ENCODE measurements around the gene TBC1D16.
"Not testable (repeated sequence)": the region's sequence is repeated elsewhere in the genome, so short reads cannot be mapped to it uniquely, and the experiment has no call there.

Gene TBC1D16

DNA sequence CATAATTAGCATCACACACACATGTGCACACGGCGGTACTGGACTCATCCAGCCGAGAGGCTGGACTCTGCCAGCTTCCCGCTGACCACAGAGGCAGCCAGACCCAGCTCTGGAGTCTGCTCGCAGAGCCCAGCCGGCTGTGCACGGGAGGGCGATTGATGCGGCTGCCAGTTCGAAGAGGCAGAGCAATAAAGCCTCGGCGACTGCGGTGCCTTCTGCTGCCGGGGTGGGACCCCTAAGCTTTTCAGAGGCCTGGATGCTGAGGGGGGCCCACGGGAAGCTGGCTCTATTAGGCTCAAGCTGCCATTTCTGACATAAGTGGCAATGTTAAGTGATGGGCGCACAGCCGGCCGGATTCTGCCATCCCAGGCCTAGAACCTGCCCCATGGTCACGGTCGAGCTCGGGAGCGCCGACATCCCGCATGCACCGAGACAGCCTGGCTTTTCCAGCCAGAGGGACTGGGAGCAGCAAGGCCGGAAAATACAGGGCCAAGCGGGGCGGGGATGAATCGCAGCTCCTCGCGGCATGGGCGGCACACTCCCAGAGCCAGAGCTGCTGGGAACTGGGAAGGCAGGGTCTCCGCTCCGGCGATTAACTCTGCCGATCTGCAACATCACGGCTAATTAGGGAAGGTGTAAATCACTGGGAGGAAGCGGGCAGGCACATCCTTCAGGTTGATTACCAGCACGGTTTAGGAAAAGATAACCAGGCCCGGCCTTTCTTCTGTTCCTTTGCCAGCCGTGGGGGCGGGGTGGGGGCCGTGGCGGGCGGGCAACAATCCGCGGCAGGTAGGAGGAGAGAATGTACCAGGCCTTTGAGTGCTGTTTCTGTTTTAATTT is 57.7 kb downstream of the TBC1D16 start:
- TF ChIP-seq POLR2A (IDR thresholded peaks at IDR 0.05; ENCODE audit: low read depth, low read length) = no peak
- FAIRE-seq (no peak), DNase-seq (ENCODE audit: insufficient read length, low spot score) (no peak)

GRCh38 chr17:79977161-79977631 is 58.5 kb downstream of the TBC1D16 start:
- no peak for TF ChIP-seq POLR2A (IDR thresholded peaks at IDR 0.05; ENCODE audit: low read depth, low read length)
- FAIRE-seq (no peak), DNase-seq (ENCODE audit: insufficient read length, low spot score) (no peak)

DNA sequence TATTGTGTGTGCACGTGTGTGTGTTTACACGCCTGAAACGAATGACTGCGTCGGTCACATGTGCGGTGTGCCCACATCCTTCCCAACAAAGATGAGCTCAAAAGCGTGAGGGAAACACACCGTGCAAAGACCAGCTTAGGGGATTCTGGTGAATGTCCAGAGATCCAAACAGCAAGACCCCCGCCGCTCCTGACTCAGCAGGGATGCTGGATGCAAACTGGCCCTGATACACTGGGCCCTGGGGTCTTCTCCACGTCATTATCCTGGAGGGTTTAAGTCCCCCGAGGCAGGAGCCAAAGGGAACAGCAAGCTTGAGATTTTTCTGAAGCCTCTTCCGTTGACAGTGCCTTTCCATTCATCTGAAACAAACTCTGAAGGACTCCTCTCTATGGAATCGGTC is 59.2 kb downstream of the TBC1D16 start:
- DNase-seq (ENCODE audit: insufficient read length, low spot score) = no peak
- no peak for FAIRE-seq
- TF ChIP-seq POLR2A (IDR thresholded peaks at IDR 0.05; ENCODE audit: low read depth, low read length) = no peak

DNA sequence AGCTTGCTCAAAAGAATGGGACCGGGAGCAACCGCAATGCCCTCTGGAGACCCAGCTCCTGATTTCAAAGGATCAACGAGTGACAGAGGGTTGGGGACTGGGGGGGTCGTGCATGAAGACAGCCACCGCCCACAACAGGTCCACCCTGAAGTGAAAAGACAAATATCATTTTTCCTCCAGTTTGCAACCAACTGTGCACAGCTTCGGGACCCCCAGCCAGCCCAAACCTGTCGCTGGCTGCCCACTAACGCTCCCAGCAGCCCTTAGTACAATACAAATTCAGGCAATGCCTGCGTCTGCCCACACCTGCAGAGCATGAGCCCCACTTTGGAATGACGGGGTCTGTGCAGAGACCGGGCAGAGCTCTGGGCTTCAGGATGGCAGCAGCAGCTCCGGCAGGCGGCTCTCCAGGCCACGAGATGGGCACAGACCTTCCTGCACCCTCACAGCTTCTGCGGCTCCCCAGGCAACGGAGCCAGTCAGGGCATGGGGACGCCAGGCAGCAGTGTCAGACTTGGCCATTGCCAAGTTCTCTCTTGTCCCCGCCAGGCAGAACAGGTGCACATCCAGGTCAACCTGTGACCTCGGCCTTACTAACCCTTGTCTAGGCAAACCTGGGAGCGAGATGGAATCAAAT is 60.1 kb downstream of the TBC1D16 start:
- no peak for DNase-seq (ENCODE audit: insufficient read length, low spot score)
- no peak for TF ChIP-seq POLR2A (IDR thresholded peaks at IDR 0.05; ENCODE audit: low read depth, low read length)

GRCh38 chr17:79974566-79975497 is 60.8 kb downstream of the TBC1D16 start:
- no peak for TF ChIP-seq POLR2A (IDR thresholded peaks at IDR 0.05; ENCODE audit: low read depth, low read length)
- FAIRE-seq (no peak), DNase-seq (ENCODE audit: insufficient read length, low spot score) (no peak)

More for the DNA sequence above, 60.1 kb downstream of the TBC1D16 start:
- FAIRE-seq = no peak

GRCh38 chr17:79971651-79972050 is 64.0 kb downstream of the TBC1D16 start:
- DNase-seq (ENCODE audit: insufficient read length, low spot score) (no peak), FAIRE-seq (no peak)
- TF ChIP-seq POLR2A (IDR thresholded peaks at IDR 0.05; ENCODE audit: low read depth, low read length) = no peak

- FAIRE-seq (no peak), DNase-seq (ENCODE audit: insufficient read length, low spot score) (peak; percentile 46)
- no peak for TF ChIP-seq POLR2A (IDR thresholded peaks at IDR 0.05; ENCODE audit: low read depth, low read length)
Observed at GRCh38 chr17:79970576-79971068, 65.0 kb downstream of the TBC1D16 start.

- no peak for TF ChIP-seq POLR2A (IDR thresholded peaks at IDR 0.05; ENCODE audit: low read depth, low read length)
- DNase-seq (ENCODE audit: insufficient read length, low spot score) (no peak), FAIRE-seq (no peak)
Observed at GRCh38 chr17:79969906-79970305, 65.8 kb downstream of the TBC1D16 start.

DNA sequence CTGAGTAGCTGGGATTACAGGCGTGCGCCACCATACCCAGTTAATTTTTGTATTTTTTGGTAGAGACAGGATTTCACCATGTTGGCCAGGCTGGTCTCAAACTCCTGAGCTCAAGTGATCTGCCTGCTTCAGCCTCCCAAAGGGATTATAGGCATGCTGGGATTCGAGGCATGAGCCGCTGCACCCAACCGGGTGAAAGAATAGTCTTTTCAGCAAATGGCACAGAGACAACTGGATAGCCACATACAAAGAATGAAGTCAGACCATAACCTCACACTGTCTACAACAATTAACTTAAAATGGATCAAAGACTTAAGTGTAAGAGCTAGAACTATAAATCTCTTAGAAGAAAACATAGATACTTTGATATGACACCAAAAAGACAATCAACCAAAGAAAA is 67.6 kb downstream of the TBC1D16 start:
- DNase-seq (ENCODE audit: insufficient read length, low spot score) (no peak), FAIRE-seq (no peak)
- TF ChIP-seq POLR2A (IDR thresholded peaks at IDR 0.05; ENCODE audit: low read depth, low read length) = no peak

- no peak for FAIRE-seq
- no peak for DNase-seq (ENCODE audit: insufficient read length, low spot score)
- no peak for TF ChIP-seq POLR2A (IDR thresholded peaks at IDR 0.05; ENCODE audit: low read depth, low read length)
Observed at GRCh38 chr17:79966681-79967080, 69.0 kb downstream of the TBC1D16 start.

- DNase-seq (ENCODE audit: insufficient read length, low spot score) = no peak
- no peak for FAIRE-seq
- no peak for TF ChIP-seq POLR2A (IDR thresholded peaks at IDR 0.05; ENCODE audit: low read depth, low read length)
Observed at GRCh38 chr17:79965806-79966205, 69.9 kb downstream of the TBC1D16 start.

DNA sequence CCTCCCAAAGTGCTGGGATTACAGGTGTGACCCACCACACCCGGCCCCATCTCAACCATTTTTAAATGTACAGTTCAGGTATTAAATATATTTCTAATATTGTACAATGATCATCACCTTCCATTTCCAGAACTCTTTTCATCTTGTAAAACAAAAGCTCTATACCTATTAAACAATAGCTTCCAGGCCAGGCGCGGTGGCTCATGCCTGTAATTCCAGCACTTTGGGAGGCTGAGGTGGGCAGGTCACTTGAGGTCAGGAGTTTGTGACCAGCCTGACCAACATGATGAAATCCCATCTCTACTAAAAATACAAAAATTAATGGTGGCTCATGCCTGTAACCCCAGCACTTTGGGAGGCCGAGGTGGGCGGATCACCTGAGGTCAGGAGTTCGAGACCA is 73.2 kb downstream of the TBC1D16 start:
- FAIRE-seq; DNase-seq (ENCODE audit: insufficient read length, low spot score): not testable (repeated sequence)

GRCh38 chr17:79961567-79961966 is 74.1 kb downstream of the TBC1D16 start:
- DNase-seq (ENCODE audit: insufficient read length, low spot score); FAIRE-seq: not testable (repeated sequence)
